ENCODE measurements around the gene EFS.

DNA sequence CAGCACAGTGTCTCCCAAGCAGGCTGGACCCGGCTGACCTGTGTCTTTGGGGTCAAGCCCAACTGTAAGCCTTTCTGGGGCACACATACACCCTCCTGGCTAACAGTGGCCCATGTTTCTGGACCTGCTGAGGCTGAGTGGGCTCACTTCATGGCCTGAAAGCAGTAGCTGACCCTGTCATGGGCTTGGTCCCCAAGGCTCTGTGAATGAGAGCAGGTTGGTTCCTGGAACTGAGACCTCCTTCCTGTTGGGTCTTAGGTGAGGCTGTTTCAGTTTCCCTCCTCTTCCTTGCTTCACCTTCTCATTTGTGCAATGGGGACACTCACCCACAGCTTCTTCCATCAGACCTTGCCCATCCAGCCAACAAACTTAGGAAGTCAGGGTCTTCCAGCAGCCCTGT, 6.9 kb upstream of the EFS start:
- no peak for TF ChIP-seq POLR2AphosphoS5 (IDR thresholded peaks at IDR 0.05; ENCODE audit: low read depth, low read length)
- TF ChIP-seq, protein P1, sequence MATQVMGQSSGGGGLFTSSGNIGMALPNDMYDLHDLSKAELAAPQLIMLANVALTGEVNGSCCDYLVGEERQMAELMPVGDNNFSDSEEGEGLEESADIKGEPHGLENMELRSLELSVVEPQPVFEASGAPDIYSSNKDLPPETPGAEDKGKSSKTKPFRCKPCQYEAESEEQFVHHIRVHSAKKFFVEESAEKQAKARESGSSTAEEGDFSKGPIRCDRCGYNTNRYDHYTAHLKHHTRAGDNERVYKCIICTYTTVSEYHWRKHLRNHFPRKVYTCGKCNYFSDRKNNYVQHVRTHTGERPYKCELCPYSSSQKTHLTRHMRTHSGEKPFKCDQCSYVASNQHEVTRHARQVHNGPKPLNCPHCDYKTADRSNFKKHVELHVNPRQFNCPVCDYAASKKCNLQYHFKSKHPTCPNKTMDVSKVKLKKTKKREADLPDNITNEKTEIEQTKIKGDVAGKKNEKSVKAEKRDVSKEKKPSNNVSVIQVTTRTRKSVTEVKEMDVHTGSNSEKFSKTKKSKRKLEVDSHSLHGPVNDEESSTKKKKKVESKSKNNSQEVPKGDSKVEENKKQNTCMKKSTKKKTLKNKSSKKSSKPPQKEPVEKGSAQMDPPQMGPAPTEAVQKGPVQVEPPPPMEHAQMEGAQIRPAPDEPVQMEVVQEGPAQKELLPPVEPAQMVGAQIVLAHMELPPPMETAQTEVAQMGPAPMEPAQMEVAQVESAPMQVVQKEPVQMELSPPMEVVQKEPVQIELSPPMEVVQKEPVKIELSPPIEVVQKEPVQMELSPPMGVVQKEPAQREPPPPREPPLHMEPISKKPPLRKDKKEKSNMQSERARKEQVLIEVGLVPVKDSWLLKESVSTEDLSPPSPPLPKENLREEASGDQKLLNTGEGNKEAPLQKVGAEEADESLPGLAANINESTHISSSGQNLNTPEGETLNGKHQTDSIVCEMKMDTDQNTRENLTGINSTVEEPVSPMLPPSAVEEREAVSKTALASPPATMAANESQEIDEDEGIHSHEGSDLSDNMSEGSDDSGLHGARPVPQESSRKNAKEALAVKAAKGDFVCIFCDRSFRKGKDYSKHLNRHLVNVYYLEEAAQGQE (IDR thresholded peaks at IDR 0.05; ENCODE audit: insufficient read depth in 1 of 2, low read depth in 2 of 2, low read length in 2 of 2), result no peak
